Mammary epithelial cell (primary cell): ENCODE results near the gene LRP2BP.
"Not testable (repeated sequence)": the region's sequence is repeated elsewhere in the genome, so short reads cannot be mapped to it uniquely, and the experiment has no call there.

Experiments
- CTCF ChIP-seq, 2 donors: IDR thresholded peaks in 1 of 2; conservative IDR thresholded peaks in 1 of 2; 2 replicates each; pipeline ENCODE4 v1.5.1; 2011 to 2012; ENCODE audit warnings: inconsistent platforms in 2 of 2, low read length in 2 of 2, mild to moderate bottlenecking in 2 of 2, control low read depth in 1 of 2, low read depth in 1 of 2; ENCODE audit not compliant: insufficient read depth in 1 of 2; ENCODE audit errors: extremely low read depth in 1 of 2
- EZH2 ChIP-seq: IDR thresholded peaks from 2 replicates; pipeline ENCODE4 v1.6.1; 2012; ENCODE audit warnings: low read length, inconsistent platforms, borderline replicate concordance

- not testable (repeated sequence) for TF ChIP-seq CTCF (conservative IDR thresholded peaks at IDR 0.05 in 1 of 2, IDR thresholded peaks at IDR 0.05 in 1 of 2; ENCODE audit: extremely low read depth in 1 of 2, insufficient read depth in 1 of 2, low read depth in 1 of 2, low read length in 2 of 2); EZH2
Measured at GRCh38 chr4:185362570-185362969, 33.2 kb downstream of the LRP2BP start.
